H1 (cell line): ENCODE measurements around the gene PCDH9.

Experiments used
- CTCF ChIP-seq, 3 experiments: IDR thresholded peaks; 1 replicate in 2 of 3; 2 replicates in 1 of 3; pipeline versions ENCODE4 v1.5.1 to v1.6.1; 2011; ENCODE audit warnings: low read length in 3 of 3, mild to moderate bottlenecking in 3 of 3, inconsistent platforms in 2 of 3, low read depth in 1 of 3, moderate library complexity in 1 of 3; ENCODE audit not compliant: insufficient read depth in 1 of 3; ENCODE audit errors: control extremely low read depth in 1 of 3
- POLR2A ChIP-seq, 2 experiments: IDR thresholded peaks; 1 replicate in 1 of 2; 2 replicates in 1 of 2; pipeline ENCODE4 v1.6.1; 2011; ENCODE audit warnings: low read depth in 2 of 2, low read length in 2 of 2, mild to moderate bottlenecking in 2 of 2; ENCODE audit errors: control extremely low read depth in 1 of 2
- POLR2AphosphoS5 ChIP-seq: IDR thresholded peaks from 2 replicates; pipeline ENCODE4 v1.6.1; 2011; ENCODE audit warnings: low read depth, low read length
- YY1 ChIP-seq: IDR thresholded peaks from 2 replicates; pipeline ENCODE4 v1.6.1; 2011; ENCODE audit warnings: low read depth, mild to moderate bottlenecking, low read length

GRCh38 chr13:66339214-66339613, 890.9 kb downstream of the PCDH9 start:
- no peak for TF ChIP-seq POLR2AphosphoS5
- no peak for TF ChIP-seq POLR2A (IDR thresholded peaks at IDR 0.05; ENCODE audit: control extremely low read depth in 1 of 2, low read depth in 2 of 2, low read length in 2 of 2)
- TF ChIP-seq YY1, result no peak
- TF ChIP-seq CTCF (IDR thresholded peaks at IDR 0.05; ENCODE audit: control extremely low read depth in 1 of 3, insufficient read depth in 1 of 3, low read depth in 1 of 3, low read length in 3 of 3), result no peak
